Measurements from ENCODE around the gene SMIM3. TPM values are rescaled to one million over a fixed set of nuclear protein-coding genes. Genes with fewer than 3 reads are reported as not detected.

The SMIM3 gene
- total RNA-seq, 1 donor from 2014 or later = 15.6 TPM

DNA sequence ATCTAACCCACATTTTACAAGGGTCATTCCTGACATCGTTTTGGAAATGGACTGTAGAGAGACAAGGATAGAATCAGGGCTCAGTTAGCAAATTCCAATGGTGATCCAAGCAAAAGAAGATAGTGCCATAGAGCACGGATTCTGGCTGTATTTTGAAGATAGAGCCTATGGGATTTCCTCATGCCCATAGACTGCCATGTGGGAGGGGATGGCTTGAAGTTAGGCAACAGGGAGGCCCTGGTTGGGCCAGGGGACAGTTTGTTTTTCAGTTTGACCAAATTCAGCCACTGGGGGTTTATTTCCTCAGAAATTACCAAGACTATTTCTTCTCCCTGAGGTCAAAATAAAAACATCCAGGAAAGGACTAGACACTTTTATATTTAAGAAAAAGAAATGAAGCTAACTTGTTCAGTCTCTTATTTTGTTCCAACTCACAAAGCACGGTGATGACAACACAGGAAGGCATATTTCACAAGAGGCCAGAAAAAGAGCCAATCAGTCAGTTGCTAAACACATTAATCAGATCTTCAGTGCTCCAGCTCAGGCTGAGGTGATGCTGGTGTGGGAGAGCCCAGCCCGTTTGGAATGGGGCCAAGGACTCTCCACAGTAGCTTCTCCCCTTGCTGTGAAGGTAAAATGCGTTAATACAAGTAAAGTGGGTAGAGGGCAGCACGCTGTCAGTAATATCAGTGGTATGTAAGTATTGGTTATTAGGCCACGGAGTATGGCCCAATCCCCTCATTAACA, 15.4 kb upstream of the SMIM3 start:
- intact Hi-C loops (cut with DNase I) = no loop called here
- DNase-seq (peak; percentile 74), ATAC-seq (ENCODE audit: poor library complexity) (peak; percentile 25)

DNA sequence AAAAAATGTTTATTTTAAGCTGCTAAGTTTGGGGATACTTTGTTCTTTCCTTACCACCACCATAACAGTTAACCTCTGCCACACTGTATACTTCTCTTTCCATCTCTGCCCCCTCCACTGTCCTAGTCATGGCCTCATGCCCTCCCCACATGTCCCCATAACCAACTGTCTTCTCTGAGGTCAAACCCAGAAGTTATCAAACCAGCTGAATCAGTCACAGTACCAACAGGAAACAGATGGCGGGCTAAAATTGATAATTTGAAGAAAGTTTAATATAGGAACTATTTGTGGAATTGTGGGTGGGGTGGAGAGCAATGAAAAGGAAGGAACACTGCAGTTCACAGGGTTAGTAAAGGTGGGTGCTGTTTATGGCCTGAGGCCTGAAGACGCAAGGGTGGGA, 14.0 kb upstream of the SMIM3 start:
- intact Hi-C loops (cut with DNase I) = no loop called here
- ATAC-seq (ENCODE audit: poor library complexity) = peak; percentile 34
- no peak for DNase-seq

DNA sequence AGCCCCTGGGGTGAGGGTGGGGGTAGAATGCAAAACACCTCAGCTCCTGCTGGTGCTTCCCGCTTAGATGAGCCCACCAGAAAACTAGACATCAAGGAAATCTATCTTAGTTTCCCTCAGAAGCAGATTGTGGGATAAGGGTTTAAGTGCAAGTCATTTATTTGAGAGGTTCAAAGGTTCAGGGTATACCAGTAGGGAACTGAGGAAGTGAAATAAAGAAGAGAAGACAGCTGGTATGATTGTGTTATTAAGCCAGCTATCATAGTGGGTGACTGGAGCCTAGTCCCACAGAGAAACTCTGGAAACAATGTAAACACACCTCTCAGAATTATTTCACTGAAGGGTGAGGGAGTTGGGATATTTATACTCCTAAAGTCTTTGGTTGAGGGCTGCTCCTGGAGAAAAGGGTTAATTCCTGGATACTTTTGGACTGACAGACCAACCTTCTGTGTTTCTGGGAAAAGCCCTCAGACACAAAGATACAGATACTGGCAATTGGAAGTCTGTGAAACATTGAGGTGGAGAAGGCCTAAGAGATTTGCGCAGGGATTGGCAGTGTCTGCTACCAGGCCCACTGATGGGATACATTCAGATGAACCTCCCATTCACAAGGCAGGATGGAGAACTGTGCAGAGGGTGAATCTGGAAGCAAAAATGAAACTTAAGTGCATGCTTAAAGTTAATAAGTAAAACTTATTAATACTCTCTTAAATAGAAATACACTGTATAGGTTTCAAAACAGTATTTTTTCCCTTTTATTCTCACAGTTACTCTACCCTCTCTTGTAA, 13.4 kb upstream of the SMIM3 start:
- intact Hi-C loops (cut with DNase I) = no loop called here
- ATAC-seq (ENCODE audit: poor library complexity) (no peak), DNase-seq (no peak)

DNA sequence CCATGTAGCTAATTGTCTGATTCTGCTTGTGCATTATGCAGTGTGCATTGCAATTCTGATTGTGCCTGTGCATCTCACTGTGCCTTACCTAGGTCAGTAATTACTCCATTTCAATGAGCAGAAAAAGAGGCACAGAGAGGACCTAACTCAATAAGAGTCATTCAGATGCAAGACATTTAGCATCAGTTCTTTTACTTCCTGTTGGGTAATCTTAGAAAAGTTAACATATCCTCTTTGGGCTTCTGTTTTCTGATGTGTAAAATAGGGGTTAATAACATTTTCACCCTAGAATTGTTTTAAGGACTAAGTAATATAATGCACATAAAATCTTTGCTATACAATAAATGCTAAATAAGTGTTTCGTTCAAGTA, 12.8 kb upstream of the SMIM3 start:
- no peak for DNase-seq
- intact Hi-C loops (cut with DNase I) = no loop called here
- ATAC-seq (ENCODE audit: poor library complexity) = no peak

DNA sequence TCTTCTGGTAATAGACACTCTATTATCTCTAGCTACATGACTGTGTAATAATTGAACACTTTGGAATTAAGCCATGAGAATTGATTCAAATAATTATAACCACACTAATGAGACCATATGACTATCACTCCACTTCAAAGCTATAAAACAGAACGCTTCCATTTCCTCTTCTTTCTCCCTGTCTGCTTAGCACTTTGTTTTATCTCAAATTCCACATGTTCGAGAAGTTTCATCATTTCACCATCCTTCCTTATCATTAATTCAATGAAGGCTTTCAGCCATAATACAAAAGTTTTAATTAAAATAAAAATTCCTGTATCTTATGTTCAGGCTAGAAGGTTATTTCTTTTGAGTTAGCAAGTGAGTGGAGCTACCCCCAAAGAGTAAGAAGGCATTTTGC, 12.3 kb upstream of the SMIM3 start:
- intact Hi-C loops (cut with DNase I) = no loop called here
- DNase-seq (no peak), ATAC-seq (ENCODE audit: poor library complexity) (no peak)

DNA sequence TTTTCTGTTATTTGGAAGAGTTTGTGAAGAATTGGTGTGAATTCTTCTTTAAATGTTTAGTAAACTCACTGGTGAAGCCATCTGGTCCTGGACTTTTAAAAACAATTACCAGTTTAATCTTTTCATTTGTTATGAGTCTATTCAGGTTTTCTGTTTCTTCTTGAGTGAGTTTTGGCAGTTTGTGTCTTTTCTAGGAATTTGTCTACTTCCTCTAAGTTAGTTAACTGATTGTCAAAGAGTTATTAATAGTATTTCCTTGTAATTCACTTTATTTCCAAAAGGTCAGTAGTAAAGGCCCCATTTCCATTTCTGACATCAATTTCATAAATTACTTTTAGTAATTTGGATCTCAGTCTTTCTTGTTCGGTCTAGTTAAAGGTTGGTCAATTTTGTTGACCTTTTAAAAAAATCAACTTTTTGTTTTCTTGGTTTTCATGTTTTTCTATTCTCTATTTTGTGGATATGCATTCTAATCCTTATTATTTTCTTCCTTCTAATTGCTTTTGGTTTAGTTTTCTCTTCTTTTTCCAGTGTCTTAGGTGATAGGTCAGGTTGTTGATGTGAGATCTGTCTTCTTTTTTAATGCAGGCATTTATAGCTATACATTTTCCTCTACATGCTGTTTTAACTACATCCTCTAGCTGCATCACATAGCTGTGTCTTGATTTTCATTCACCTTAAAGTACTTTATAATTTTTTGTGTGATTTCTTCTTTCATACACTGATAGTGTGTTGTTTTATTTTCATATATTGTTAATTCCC, 7.3 kb upstream of the SMIM3 start:
- DNase-seq (no peak), ATAC-seq (ENCODE audit: poor library complexity) (no peak)
- intact Hi-C loops (cut with DNase I) = no loop called here

DNA sequence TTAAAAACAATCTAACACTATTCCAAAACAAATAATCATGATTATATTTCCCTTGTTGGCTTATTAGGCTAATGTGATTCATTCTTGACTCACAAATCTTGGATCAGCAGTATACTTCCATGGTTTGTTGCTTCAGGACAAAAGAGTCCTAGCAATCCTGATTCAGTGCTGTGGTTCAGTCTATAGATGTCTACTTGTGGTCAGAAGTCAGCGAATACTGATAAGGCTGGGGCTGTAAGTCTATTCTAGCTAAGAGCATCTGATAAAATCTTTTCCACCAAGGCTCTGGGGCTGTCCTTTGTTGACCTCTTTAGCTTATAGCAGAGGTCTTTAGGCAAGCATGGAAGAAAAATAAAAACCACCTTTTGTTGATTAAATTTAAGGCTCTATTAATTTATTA, 4.4 kb upstream of the SMIM3 start:
- DNase-seq (no peak), ATAC-seq (ENCODE audit: poor library complexity) (no peak)
- intact Hi-C loops (cut with DNase I) = no loop called here

DNA sequence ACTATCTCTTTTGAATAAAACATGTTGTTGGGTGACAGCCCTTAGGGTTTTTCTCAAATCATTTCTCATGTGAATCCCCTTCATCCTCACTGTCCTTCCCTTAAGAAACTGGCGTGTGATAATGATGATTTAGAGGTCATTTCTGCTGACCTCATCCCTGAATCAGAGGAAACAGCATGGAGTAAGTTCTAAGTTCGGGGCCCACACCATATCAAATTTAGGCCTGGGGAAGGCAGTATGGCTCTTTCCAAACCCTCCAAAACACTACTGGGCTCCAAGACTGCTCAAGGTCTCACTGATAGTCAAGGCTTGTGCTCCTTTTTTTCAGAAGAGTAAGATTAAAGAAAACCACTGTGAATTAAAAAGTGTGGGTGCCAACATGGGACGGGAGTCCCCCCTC, 872 bp upstream of the SMIM3 start:
- ATAC-seq (ENCODE audit: poor library complexity) (no peak), DNase-seq (no peak)
- intact Hi-C loops (cut with DNase I) = no loop called here

DNA sequence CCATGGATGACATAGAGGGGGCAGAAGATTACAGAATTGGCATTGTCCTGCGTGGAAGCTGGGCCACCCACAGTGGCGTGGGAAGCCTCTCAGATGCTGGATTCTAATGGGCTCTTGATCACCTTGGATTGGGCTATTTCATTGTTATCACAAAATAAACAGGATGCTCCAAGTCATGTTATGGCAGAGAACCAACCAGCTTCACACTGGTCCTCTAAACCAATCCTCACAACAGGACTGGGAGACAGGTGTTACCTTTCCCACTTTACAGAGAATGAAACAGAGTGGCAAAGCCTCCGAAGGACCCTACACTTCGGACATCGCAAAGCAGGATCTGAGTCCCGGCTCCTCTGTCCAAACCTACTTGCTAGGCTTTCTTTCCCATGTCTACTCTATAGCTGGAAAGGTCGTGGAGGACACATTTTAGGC, 455 bp upstream of the SMIM3 start:
- intact Hi-C loops (cut with DNase I) = no loop called here
- DNase-seq (no peak), ATAC-seq (ENCODE audit: poor library complexity) (peak; percentile 2)

DNA sequence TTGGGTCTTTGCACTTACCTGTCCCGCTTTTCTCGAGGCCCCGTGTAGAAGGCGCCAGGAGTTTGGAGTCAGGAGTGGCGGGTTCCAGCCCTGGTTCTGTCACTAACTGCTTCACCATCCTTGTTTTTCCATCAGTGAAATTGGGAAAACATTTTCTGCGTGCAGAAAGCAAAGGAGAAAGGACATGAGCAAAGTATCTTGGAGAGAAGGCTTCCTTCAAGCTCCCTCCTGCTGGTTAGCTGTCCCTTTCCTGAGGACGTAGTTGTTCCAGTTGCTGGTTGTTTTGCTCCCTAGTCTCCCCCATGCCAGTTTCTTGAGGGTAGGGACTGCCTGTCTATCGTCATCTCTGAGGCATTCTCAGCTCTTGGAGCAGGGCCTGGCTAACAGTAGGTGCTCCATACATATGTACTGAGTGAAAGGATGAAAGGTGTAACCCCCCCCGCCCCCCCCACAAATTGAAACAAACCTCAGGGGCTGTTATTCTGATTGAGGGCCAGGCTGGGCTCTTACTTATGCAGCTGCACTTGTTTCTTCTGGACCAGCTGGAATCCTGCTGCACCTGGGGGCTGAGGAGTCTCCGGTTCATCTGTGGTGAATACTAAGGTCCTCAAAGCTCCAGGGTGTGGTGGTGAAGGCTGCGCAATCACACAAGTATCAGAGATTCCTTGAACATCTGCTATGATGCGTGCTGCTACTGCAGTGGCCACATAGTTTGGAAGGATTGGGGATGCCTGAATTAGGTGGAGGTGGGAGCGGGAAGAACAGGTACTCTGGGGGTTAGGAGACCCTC, 1.0 kb downstream of the SMIM3 start:
- intact Hi-C loops (cut with DNase I) = no loop called here
- DNase-seq = no peak
- ATAC-seq (ENCODE audit: poor library complexity) = no peak

DNA sequence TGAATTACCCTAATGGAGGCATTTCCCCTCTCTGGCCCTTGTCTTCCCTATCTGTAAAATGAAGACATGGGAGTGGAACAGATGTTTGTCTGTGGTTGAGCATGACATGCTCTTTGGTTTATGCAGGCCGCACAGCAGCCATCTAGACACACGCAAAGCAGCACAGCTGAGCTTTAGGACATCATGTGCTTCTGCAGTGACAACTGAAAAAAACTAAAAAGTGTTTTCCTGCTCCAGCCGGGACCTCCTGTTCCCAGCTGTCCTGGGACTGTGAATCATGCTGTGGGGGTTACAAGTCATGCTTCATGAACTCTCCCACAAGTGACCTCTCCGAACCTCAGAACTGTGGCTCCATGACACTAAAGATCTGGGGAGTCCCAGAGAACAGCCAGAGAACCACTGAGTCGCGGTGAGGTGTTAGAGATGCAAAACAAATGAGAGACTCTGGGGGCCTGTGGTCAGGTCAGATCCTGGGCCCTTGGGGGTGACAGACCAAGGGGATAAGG, 1.7 kb downstream of the SMIM3 start:
- DNase-seq (no peak), ATAC-seq (ENCODE audit: poor library complexity) (peak; percentile 4)
- intact Hi-C loops (cut with DNase I) = no loop called here

DNA sequence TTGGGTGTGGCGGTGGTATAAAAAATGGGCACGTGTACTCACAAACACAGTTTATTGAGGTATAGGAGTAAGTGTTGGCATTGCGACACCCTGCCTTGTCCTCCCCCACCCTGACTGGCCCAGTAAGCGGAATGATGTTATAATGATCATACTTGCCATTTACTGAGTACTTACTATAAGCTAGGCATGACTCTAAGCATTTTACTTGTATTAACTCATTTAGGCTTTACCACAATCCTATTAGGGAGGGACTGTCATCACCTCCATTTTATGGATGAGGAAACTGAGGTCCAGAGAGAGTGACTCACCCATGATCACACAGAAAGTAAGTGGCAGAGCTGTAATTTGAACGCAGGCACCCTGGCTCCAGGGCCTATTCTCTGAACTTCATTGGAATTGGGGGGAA, 2.3 kb downstream of the SMIM3 start:
- ATAC-seq (ENCODE audit: poor library complexity) (no peak), DNase-seq (no peak)
- intact Hi-C loops (cut with DNase I) = no loop called here

DNA sequence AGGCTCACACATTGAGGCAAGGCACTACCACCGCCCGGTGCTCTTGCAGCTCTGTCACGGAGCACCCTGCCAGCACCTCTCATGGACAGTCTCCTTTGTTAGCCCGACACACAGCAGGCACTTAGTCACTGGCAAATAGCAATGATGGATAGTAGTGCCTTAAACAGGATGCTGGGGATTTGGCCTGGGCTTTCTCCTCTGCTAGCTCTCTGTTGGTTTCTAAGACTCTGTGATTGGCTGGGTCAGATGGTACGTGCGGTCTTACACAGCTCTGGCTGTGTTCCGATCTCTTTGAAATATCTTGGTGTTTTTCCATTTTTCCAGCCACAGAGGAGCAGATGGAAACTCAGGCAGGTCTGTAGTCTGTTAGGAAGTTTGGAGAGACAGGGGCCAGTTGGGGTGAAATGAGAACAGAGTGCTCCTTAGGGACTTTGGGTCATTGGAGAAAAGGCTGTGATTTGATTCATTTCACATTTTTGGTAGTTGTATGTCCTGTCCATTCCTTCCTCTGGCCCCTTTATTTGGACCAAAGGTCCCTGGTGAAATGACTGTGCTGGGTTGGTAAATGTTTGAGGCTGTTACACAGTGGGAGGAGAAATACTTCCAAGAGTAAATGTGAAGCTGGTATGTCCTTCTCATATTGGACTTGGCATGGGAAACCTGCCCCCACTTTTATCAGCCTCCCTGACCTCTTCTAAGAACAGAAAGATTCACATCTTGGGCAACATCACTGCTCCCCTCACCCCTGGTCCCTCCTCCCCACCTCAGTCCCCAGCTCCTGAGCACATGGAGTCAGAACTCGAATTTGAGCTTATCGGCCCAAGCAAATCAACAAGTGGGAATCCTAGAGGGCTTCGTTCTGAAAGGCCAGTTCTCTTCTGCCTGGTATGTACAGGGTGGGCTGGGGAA, 3.4 kb downstream of the SMIM3 start:
- DNase-seq = peak; percentile 80
- intact Hi-C loops (cut with DNase I) = no loop called here
- peak; percentile 40 for ATAC-seq (ENCODE audit: poor library complexity)

DNA sequence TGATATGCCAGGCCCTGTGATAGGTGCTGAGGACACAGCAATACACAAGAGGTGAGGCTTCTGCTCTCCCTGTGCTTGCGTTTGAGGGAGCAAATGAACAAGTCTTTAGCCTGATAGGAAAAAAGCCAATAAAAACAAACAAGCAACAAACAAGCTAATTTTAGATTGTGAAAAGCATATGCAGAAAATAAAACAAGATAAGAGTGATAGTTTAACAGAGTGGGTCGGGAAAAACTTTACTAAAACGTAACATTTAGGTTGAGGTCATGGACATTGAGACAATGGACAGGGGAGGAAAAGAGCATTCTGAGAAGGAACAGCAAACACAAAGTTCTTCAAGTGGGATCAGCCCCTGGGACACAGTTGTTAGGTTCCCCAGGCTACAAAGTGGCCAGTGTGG, 4.3 kb downstream of the SMIM3 start:
- ATAC-seq (ENCODE audit: poor library complexity) = no peak
- intact Hi-C loops (cut with DNase I) = no loop called here
- DNase-seq = no peak

DNA sequence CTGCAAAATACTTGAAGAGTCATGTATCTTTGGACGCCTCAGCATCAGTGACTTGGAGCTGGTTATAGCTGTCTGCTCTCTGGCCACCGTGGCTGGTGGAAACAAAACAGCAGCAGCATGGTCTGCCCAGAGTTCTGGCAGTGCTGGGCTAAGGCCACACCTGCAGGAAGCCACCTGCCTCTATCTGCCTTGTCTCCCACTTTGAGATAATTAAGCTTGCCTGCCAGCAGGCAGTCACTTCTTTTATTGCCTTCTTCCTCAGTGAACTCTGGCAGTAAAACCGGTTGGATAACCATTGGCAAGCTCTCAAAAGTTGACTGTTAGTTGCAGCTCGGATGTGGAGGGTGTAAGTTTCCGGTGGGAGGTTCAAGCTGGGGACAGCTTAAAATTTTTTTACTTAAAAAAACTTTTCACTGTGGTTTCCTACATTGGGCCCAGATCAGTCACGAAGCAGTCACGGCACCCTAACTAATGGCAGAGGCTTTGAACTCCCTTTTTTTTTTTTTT, 4.9 kb downstream of the SMIM3 start:
- intact Hi-C loops (cut with DNase I) = no loop called here
- ATAC-seq (ENCODE audit: poor library complexity) (peak; percentile 36), DNase-seq (no peak)

DNA sequence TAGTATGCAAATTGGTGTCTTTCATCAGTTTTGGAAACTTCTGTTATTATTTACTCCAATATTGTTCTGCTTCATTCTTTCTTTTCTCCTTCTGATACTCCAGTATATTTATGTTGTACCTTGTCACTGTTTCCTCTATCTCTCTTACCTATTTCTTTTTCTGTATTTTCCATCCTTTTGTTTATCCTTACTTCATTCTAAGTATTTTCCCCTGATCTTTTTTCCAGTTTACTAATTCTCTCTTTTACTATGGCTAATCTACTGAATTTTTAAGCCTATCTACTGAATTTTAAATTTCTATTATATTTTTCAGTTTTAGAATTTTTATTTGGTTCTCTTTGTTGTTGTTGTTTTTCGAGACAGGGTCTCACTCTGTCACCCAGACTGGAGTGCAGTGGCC, 7.4 kb downstream of the SMIM3 start:
- intact Hi-C loops (cut with DNase I) = no loop called here
- no peak for ATAC-seq (ENCODE audit: poor library complexity)
- DNase-seq = no peak

DNA sequence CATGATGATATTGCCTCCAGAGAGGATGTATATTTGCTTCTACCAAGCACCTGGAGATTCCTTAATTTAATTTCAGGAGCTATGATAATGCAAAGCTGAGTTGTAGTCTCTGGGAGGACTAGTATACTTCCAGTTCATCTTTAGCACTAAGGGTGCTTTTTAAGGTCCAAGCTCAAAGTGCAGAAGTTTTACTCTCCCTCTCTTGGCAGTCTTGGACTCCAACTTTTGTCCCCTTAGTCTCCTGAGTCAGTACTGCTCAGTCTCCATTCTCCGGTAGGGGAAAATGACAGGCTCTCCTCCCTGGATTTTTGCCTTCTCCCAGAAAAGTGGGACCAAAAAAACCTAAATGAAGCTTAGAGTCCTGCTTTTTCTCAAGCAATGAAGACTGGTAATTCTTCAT, 8.3 kb downstream of the SMIM3 start:
- intact Hi-C loops (cut with DNase I) = no loop called here
- DNase-seq (no peak), ATAC-seq (ENCODE audit: poor library complexity) (no peak)

DNA sequence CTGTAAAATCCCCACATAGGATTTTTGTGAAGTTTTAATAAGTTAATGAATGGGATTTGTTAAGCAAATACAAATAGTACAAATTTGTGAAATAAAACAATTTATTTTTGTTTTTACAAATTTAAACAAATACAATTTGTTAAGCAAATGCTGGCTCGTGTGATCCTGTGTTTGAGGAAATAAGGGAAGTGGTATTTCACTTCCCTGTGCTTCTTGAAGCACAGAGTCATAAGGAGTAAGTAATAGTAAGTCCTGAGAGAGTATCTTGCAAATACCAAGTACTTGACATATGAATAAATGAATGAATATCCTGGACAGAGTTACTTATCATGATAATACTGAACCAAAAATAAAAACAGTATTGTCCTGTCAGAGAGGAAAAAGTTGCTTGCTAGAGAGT, 9.1 kb downstream of the SMIM3 start:
- ATAC-seq (ENCODE audit: poor library complexity) (no peak), DNase-seq (no peak)
- intact Hi-C loops (cut with DNase I) = no loop called here
